IMR-90 (cell line): ENCODE measurements around the gene IBSP. TPM values are rescaled to one million over a fixed set of nuclear protein-coding genes. Genes with fewer than 3 reads are reported as not detected.

Experiments used
- ATAC-seq: fragments of 200-7000 bp; cut with Tn5 transposase; 2 replicates; pipeline ENCODE4 v1.9.1; 2020; ENCODE audit warnings: low read depth, mild to moderate bottlenecking, moderate library complexity
- BruUV-seq: library from RNA; stranded (reverse); fragments of 400-500 nt; replicated peaks from 2 replicates; lab custom pipeline; 2021; lab: Mats Ljungman, UMichigan
- CTCF ChIA-PET: fragments of 300-600 bp; formaldehyde crosslinking; extraction: SDS; loops from one replicate; lab custom pipeline; 2021; ENCODE audit warnings: antibody characterized with exemption; lab: Yijun Ruan, JAX
- POLR2A ChIA-PET: fragments of 300-600 bp; sonication (Branson Sonifier 250); formaldehyde crosslinking; loops from one replicate; lab custom pipeline; 2022; ENCODE audit warnings: antibody characterized with exemption; ENCODE audit not compliant: unreplicated experiment; lab: Charles Lee
- DNase-seq: peaks from one replicate; pipeline ENCODE4 v3.0.0; 2013
- H2AFZ ChIP-seq: replicated peaks from 2 replicates; pipeline ENCODE3; 2013; ENCODE audit warnings: low read length, mild to moderate bottlenecking; ENCODE audit not compliant: poor library complexity
- H2AK5ac ChIP-seq: 2 replicates; pipeline ENCODE4 v1.6.1; 2013; ENCODE audit warnings: low read depth, low read length, inconsistent platforms
- H2AK9ac ChIP-seq: replicated peaks from 2 replicates; pipeline ENCODE3; 2013; ENCODE audit warnings: mild to moderate bottlenecking, low read depth, low read length, moderate library complexity; ENCODE audit not compliant: poor library complexity
- H2BK120ac ChIP-seq: 2 replicates; pipeline ENCODE4 v1.6.1; 2013; ENCODE audit warnings: low read depth, low read length, inconsistent platforms
- H2BK15ac ChIP-seq: 3 replicates; pipeline ENCODE4 v1.6.1; 2013; ENCODE audit warnings: low read depth, low read length, inconsistent platforms
- H2BK20ac ChIP-seq: 2 replicates; pipeline ENCODE4 v1.6.1; 2013; ENCODE audit warnings: low read depth, mild to moderate bottlenecking, inconsistent platforms, low read length, moderate library complexity
- H2BK5ac ChIP-seq: 2 replicates; pipeline ENCODE4 v1.6.1; 2013; ENCODE audit warnings: mild to moderate bottlenecking, low read depth, low read length, inconsistent platforms; ENCODE audit not compliant: poor library complexity, severe bottlenecking
- H3K14ac ChIP-seq: replicated peaks from 2 replicates; pipeline ENCODE4 v1.6.1; 2013; ENCODE audit warnings: low read depth, low read length, inconsistent platforms
- H3K18ac ChIP-seq: 2 replicates; pipeline ENCODE4 v1.6.1; 2013; ENCODE audit warnings: low read depth, low read length, control low read depth
- H3K23ac ChIP-seq: 2 replicates; pipeline ENCODE4 v1.6.1; 2013; ENCODE audit warnings: low read depth, low read length, inconsistent platforms
- H3K27ac ChIP-seq: 2 replicates; pipeline ENCODE4 v1.5.1; 2013; ENCODE audit warnings: mild to moderate bottlenecking, control low read depth, low read length; ENCODE audit not compliant: insufficient read depth
- H3K27me3 ChIP-seq: 2 replicates; pipeline ENCODE4 v1.6.1; 2013; ENCODE audit warnings: low read length; ENCODE audit not compliant: control insufficient read depth, insufficient read depth
- H3K36me3 ChIP-seq: 2 replicates; pipeline ENCODE4 v1.6.1; 2013; ENCODE audit warnings: low read length, mixed read lengths; ENCODE audit not compliant: control insufficient read depth, insufficient read depth
- H3K4ac ChIP-seq: 2 replicates; pipeline ENCODE4 v1.6.1; 2013; ENCODE audit warnings: low read depth, low read length, inconsistent platforms
- H3K4me1 ChIP-seq: 2 replicates; pipeline ENCODE4 v1.6.1; 2013; ENCODE audit warnings: low read length, mixed read lengths; ENCODE audit not compliant: control insufficient read depth, insufficient read depth
- H3K4me2 ChIP-seq: 2 replicates; pipeline ENCODE4 v1.6.1; 2013; ENCODE audit warnings: low read depth, mild to moderate bottlenecking, control low read depth, low read length, moderate library complexity
- H3K4me3 ChIP-seq: 2 replicates; pipeline ENCODE4 v1.5.1; 2013; ENCODE audit warnings: low read depth, mild to moderate bottlenecking, control low read depth, low read length, moderate library complexity; ENCODE audit not compliant: insufficient read depth
- H3K56ac ChIP-seq: 2 replicates; pipeline ENCODE4 v1.6.1; 2013; ENCODE audit warnings: low read length, inconsistent platforms; ENCODE audit not compliant: insufficient read depth; ENCODE audit errors: extremely low read depth
- H3K79me1 ChIP-seq, 2 experiments: 2 replicates each; pipeline ENCODE4 v1.6.1; 2013; ENCODE audit warnings: low read length in 2 of 2, inconsistent platforms in 1 of 2, low read depth in 1 of 2
- H3K9ac ChIP-seq: 2 replicates; pipeline ENCODE4 v1.6.1; 2013; ENCODE audit warnings: low read depth, low read length, control low read depth
- H3K9me1 ChIP-seq: 2 replicates; pipeline ENCODE4 v1.6.1; 2013; ENCODE audit warnings: low read length, inconsistent platforms; ENCODE audit not compliant: insufficient read depth
- H3K9me3 ChIP-seq: 2 replicates; pipeline ENCODE4 v1.6.1; 2013; ENCODE audit warnings: low read length; ENCODE audit not compliant: control insufficient read depth, insufficient read depth
- H4K20me1 ChIP-seq: 2 replicates; pipeline ENCODE4 v1.6.1; 2013; ENCODE audit warnings: low read length, inconsistent platforms; ENCODE audit not compliant: insufficient read depth
- H4K5ac ChIP-seq: 2 replicates; pipeline ENCODE4 v1.6.1; 2013; ENCODE audit warnings: mild to moderate bottlenecking, low read depth, low read length, control low read depth
- H4K8ac ChIP-seq, 2 experiments: 2 replicates each; pipeline ENCODE4 v1.6.1; 2013; ENCODE audit warnings: low read depth in 2 of 2, low read length in 2 of 2, control low read depth in 1 of 2, inconsistent platforms in 1 of 2
- H4K91ac ChIP-seq: 2 replicates; pipeline ENCODE4 v1.6.1; 2013; ENCODE audit warnings: low read depth, low read length, inconsistent platforms; ENCODE audit not compliant: insufficient read depth
- FOS ChIP-seq: fragments of 150-350 bp; IDR thresholded peaks from 2 replicates; pipeline ENCODE4 v1.6.1; 2016; ENCODE audit warnings: low read depth, low read length
- POLR2A ChIP-seq: IDR thresholded peaks from 2 replicates; pipeline ENCODE4 v1.6.1; 2012; ENCODE audit warnings: mild to moderate bottlenecking, low read depth, low read length
- WGBS, 2 experiments: methylation state at CpG; one replicate each; pipeline versions ENCODE4 v1.1.5 to v1.1.7; 2013; ENCODE audit warnings: missing lambda C conversion rate in 2 of 2; ENCODE audit not compliant: insufficient read length in 1 of 2; ENCODE audit errors: extremely low coverage in 2 of 2; 5-methylcytosine and 5-hydroxymethylcytosine counted together
- dilution Hi-C: fragments of 300-500 bp; cut with HindIII; formaldehyde crosslinking; loops from one replicate; pipeline ENCODE4 v1.14.3; 2018; ENCODE audit warnings: low sequenced_read_pairs; ENCODE audit not compliant: unreplicated experiment
- in situ Hi-C: fragments of 300-500 bp; cut with MboI; formaldehyde crosslinking; loops from 3 replicates; pipeline ENCODE4 v1.14.3; 2019; ENCODE audit warnings: low sequenced_read_pairs, inconsistent platforms, mixed read lengths
- intact Hi-C: fragments of 100-400 bp; cut with micrococcal nuclease; formaldehyde crosslinking; loops from 2 replicates; pipeline ENCODE4 v1.10.0; 2022
- polyA plus RNA-seq, 3 experiments: library from polyadenylated mRNA; depleted of rRNA; stranded (reverse); fragments of >200 nt; gene quantifications; 2 replicates each; pipeline ENCODE4 v1.2.3, GENCODE V29; 2012; ENCODE audit warnings: low replicate concordance in 1 of 3
- total RNA-seq: library from RNA; depleted of rRNA; stranded (reverse); fragments of >200 nt; gene quantifications from 2 replicates; pipeline ENCODE4 v1.2.3, GENCODE V29; 2012

IBSP gene
- total and polyA plus RNA-seq, 2 of the 4 experiments (the other 2 are of a cell fraction), result not detected

DNA sequence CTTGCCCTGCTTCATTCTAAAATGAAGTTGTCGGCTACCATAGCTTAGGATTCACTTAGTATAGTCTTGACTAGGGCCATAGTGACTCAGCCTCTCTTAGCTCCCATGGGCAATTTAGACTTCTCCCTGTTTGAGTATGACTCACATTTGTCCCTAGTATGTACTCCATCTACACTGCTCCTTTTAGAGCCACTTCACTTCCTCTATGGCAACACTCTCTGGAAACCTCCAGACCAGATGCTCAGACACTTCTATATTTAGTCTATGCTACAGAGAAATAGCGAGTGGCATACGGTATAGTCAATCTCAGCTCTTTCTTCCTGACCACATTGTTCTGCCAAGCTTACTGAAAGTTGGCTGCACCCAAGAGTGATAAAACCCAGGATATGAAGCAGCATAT, 44.6 kb downstream of the IBSP start:
- dilution Hi-C loops, result no loop called here
- Histone ChIP-seq H4K5ac (no peak overlapping the region), H3K4ac (no peak overlapping the region), H3K14ac (no peak overlapping the region), H3K4me1 (no peaks in the 10 kb centered on the region), H4K20me1 (no peaks in the 10 kb centered on the region), H2AFZ (peak overlapping the region; percentile 46), H3K9me1 (no peaks in the 10 kb centered on the region), H3K4me3 (no peak overlapping the region), H2AK5ac (no peak overlapping the region), H4K8ac (no peak overlapping the region), H3K9me3 (no peaks in the 10 kb centered on the region), H3K9ac (no peak overlapping the region), H3K27me3 (peaks cover 6% of the 10 kb centered on the region), H3K4me2 (peak overlapping the region; percentile 36; the same call in 1 of the 2 replicates), H3K36me3 (no peaks in the 10 kb centered on the region), H3K18ac (no peak overlapping the region), H2BK5ac (no peak overlapping the region), H2AK9ac (no peak overlapping the region), H3K23ac (no peak overlapping the region), H2BK120ac (no peak overlapping the region), H3K27ac (no peak overlapping the region), H3K56ac (no peak overlapping the region), H3K79me1 (no peaks in the 10 kb centered on the region), H2BK15ac (no peak overlapping the region), H4K91ac (no peak overlapping the region), H2BK20ac (no peak overlapping the region)
- BruUV-seq, result no TSS peak
- TF ChIP-seq FOS, result peak; percentile 20; the same call in 1 of the 2 replicates
- TF ChIP-seq POLR2A, result no peak
- intact Hi-C loops, result no loop called here
- in situ Hi-C loops, result loop anchor here (10.0 kb wide), 1 partner anchor 299 kb away; no protein-coding TSS in a partner anchor
- DNase-seq (peak; percentile 52), ATAC-seq (no peak; the same call in 1 of the 2 replicates)
- WGBS, 2 experiments, result no CpG with 5 or more reads among the region's 3 CpGs
- ChIA-PET CTCF (interaction anchor here (0.8 to 1.2 kb wide), 3 partner anchors 9 to 164 kb away, joined by 3 to 7 read pairs (median 3); no protein-coding TSS in a partner anchor), POLR2A (no interaction called here)
